Neural cell (in vitro differentiated cells): ENCODE measurements around the gene RIC8B. TPM values are rescaled to one million over a fixed set of nuclear protein-coding genes. Genes with fewer than 3 reads are reported as not detected.

Experiments used
- H2AFZ ChIP-seq: fragments of 200-600, 300-800 bp; sonication (generic), shearing (Covaris generic); 2 replicates; pipeline ENCODE4 v1.6.0; 2014; ENCODE audit warnings: low read depth, mild to moderate bottlenecking, antibody characterized with exemption, low read length, moderate library complexity
- H3F3A ChIP-seq: fragments of 200-600 bp; shearing (Covaris generic); 2 replicates; pipeline ENCODE4 v1.6.1; 2016; ENCODE audit warnings: mild to moderate bottlenecking, moderate library complexity, mixed read lengths, antibody characterized with exemption, low read length; ENCODE audit not compliant: insufficient read depth, poor library complexity, severe bottlenecking
- H3K27ac ChIP-seq: fragments of 200-600, 300-800 bp; sonication (generic), shearing (Covaris generic); 2 replicates; pipeline ENCODE4 v1.5.1; 2014; ENCODE audit warnings: mild to moderate bottlenecking, low read length, moderate library complexity
- H3K27me3 ChIP-seq: fragments of 300-800, 200-600 bp; sonication (generic), shearing (Covaris generic); 2 replicates; pipeline ENCODE4 v1.6.0; 2014; ENCODE audit warnings: mild to moderate bottlenecking, low read depth, low read length, moderate library complexity; ENCODE audit not compliant: insufficient read depth
- H3K36me3 ChIP-seq: fragments of 300-800, 200-600 bp; sonication (generic), shearing (Covaris generic); 2 replicates; pipeline ENCODE4 v1.5.1; 2014; ENCODE audit warnings: mild to moderate bottlenecking, antibody characterized with exemption, low read length, moderate library complexity; ENCODE audit not compliant: insufficient read depth
- H3K4me2 ChIP-seq: fragments of 300-800, 200-600 bp; sonication (generic), shearing (Covaris generic); 2 replicates; pipeline ENCODE4 v1.6.0; 2014; ENCODE audit warnings: mild to moderate bottlenecking, low read length
- H3K4me3 ChIP-seq: fragments of 300-800, 200-600 bp; sonication (generic), shearing (Covaris generic); 2 replicates; pipeline ENCODE4 v1.5.1; 2014; ENCODE audit warnings: mild to moderate bottlenecking, low read length, moderate library complexity
- H3K79me2 ChIP-seq: fragments of 200-600 bp; shearing (Covaris generic); replicated peaks from 2 replicates; pipeline ENCODE4 v1.6.0; 2014; ENCODE audit warnings: mild to moderate bottlenecking, low read length, moderate library complexity; ENCODE audit not compliant: insufficient read depth
- H3K9ac ChIP-seq: fragments of 300-800, 200-600 bp; sonication (generic), shearing (Covaris generic); 2 replicates; pipeline ENCODE4 v1.6.1; 2016; ENCODE audit warnings: mild to moderate bottlenecking, low read length, mixed read lengths
- H3K9me2 ChIP-seq: fragments of 200-600 bp; shearing (Covaris generic); 2 replicates; pipeline ENCODE4 v1.6.1; 2016; ENCODE audit warnings: mild to moderate bottlenecking, low read length, mixed read lengths; ENCODE audit not compliant: insufficient read depth
- H3K9me3 ChIP-seq: fragments of 200-600, 300-800 bp; sonication (generic), shearing (Covaris generic); 2 replicates; pipeline ENCODE4 v1.6.1; 2016; ENCODE audit warnings: mild to moderate bottlenecking, mixed run types, low read length, moderate library complexity, mixed read lengths
- H4K20me1 ChIP-seq: fragments of 200-600 bp; shearing (Covaris generic); 2 replicates; pipeline ENCODE4 v1.6.1; 2016; ENCODE audit warnings: mild to moderate bottlenecking, mixed run types; ENCODE audit not compliant: insufficient read depth
- EP300 ChIP-seq: fragments of 450-650 bp; conservative IDR thresholded peaks from 2 replicates; pipeline ENCODE4 v1.6.1; 2014; ENCODE audit warnings: antibody characterized with exemption, mild to moderate bottlenecking, moderate library complexity; ENCODE audit not compliant: poor library complexity, severe bottlenecking
- EZH2 ChIP-seq: fragments of 200-600, 300-800 bp; shearing (Covaris generic), sonication (generic); IDR thresholded peaks from 2 replicates; pipeline ENCODE4 v1.6.1; 2014; ENCODE audit warnings: antibody characterized with exemption, low read length, borderline replicate concordance, mild to moderate bottlenecking; ENCODE audit not compliant: insufficient read depth, poor library complexity, severe bottlenecking
- MXI1 ChIP-seq: fragments of 450-650 bp; conservative IDR thresholded peaks from 2 replicates; pipeline ENCODE4 v1.6.1; 2014; ENCODE audit warnings: antibody characterized with exemption, mild to moderate bottlenecking; ENCODE audit not compliant: poor library complexity, severe bottlenecking
- POLR2AphosphoS5 ChIP-seq: IDR thresholded peaks from 2 replicates; pipeline ENCODE4 v1.6.1; 2012
- RAD21 ChIP-seq: fragments of 450-650 bp; conservative IDR thresholded peaks from 2 replicates; pipeline ENCODE4 v1.6.1; 2014; ENCODE audit warnings: antibody characterized with exemption, mild to moderate bottlenecking, moderate library complexity
- SMC3 ChIP-seq: fragments of 450-650 bp; conservative IDR thresholded peaks from 2 replicates; pipeline ENCODE4 v1.6.1; 2014; ENCODE audit warnings: antibody characterized with exemption, mild to moderate bottlenecking, moderate library complexity; ENCODE audit not compliant: poor library complexity
- TAF1 ChIP-seq: IDR thresholded peaks from 2 replicates; pipeline ENCODE4 v1.6.1; 2012; ENCODE audit warnings: low read depth
- polyA plus RNA-seq: library from polyadenylated mRNA; depleted of rRNA; stranded (reverse); fragments of >200 nt; gene quantifications from 2 replicates; pipeline ENCODE4 v1.2.3, GENCODE V29; 2014
- TF ChIP-seq, protein P1 (sequence below): IDR thresholded peaks from 2 replicates; pipeline ENCODE4 v1.6.1; 2012; ENCODE audit warnings: borderline replicate concordance
- TF ChIP-seq, protein P2 (sequence below): fragments of 450-650 bp; IDR thresholded peaks from 2 replicates; pipeline ENCODE4 v1.5.1; 2014; ENCODE audit warnings: antibody characterized with exemption, mild to moderate bottlenecking, moderate library complexity; ENCODE audit not compliant: poor library complexity, severe bottlenecking

The RIC8B gene
- polyA plus RNA-seq, 1 donor from 2014 or later: 30.0 TPM

DNA sequence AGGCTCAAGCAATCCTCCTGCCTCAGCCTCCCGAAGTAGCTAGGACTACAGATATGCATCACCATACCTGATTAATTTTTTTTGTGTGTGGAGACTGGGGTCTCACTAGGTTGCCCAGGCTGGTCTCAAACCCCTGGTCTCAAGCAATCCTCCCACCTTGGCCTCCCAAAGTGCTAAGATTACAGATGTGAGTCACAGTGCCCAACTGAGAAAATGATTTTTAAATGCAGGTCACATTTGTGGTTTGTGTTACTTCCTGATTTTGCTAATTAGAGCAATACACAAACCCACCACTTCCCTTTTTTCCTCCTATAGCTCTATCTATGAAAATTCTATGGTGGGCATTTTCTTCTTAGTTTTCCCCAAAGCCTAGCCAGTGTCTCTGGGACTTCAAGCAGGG lies 135.7 kb downstream of the RIC8B start:
- Histone ChIP-seq H3K9me2 (no peaks in the 10 kb centered on the region), H3K4me2 (no peak overlapping the region), H3K79me2 (no peaks in the 10 kb centered on the region), H3F3A (no peaks in the 10 kb centered on the region), H3K9ac (no peak overlapping the region), H3K9me3 (no peaks in the 10 kb centered on the region), H3K27me3 (no peaks in the 10 kb centered on the region), H3K4me3 (no peak overlapping the region), H4K20me1 (no peaks in the 10 kb centered on the region), H3K36me3 (no peaks in the 10 kb centered on the region), H3K27ac (no peak overlapping the region), H2AFZ (no peak overlapping the region)
- no peak for TF ChIP-seq EZH2
- no peak for TF ChIP-seq TAF1
- TF ChIP-seq, protein P1, sequence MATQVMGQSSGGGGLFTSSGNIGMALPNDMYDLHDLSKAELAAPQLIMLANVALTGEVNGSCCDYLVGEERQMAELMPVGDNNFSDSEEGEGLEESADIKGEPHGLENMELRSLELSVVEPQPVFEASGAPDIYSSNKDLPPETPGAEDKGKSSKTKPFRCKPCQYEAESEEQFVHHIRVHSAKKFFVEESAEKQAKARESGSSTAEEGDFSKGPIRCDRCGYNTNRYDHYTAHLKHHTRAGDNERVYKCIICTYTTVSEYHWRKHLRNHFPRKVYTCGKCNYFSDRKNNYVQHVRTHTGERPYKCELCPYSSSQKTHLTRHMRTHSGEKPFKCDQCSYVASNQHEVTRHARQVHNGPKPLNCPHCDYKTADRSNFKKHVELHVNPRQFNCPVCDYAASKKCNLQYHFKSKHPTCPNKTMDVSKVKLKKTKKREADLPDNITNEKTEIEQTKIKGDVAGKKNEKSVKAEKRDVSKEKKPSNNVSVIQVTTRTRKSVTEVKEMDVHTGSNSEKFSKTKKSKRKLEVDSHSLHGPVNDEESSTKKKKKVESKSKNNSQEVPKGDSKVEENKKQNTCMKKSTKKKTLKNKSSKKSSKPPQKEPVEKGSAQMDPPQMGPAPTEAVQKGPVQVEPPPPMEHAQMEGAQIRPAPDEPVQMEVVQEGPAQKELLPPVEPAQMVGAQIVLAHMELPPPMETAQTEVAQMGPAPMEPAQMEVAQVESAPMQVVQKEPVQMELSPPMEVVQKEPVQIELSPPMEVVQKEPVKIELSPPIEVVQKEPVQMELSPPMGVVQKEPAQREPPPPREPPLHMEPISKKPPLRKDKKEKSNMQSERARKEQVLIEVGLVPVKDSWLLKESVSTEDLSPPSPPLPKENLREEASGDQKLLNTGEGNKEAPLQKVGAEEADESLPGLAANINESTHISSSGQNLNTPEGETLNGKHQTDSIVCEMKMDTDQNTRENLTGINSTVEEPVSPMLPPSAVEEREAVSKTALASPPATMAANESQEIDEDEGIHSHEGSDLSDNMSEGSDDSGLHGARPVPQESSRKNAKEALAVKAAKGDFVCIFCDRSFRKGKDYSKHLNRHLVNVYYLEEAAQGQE: no peak
- no peak for TF ChIP-seq POLR2AphosphoS5
- no peak for TF ChIP-seq RAD21
- no peak for TF ChIP-seq MXI1
- TF ChIP-seq EP300: no peak
- no peak for TF ChIP-seq SMC3
- TF ChIP-seq, protein P2, sequence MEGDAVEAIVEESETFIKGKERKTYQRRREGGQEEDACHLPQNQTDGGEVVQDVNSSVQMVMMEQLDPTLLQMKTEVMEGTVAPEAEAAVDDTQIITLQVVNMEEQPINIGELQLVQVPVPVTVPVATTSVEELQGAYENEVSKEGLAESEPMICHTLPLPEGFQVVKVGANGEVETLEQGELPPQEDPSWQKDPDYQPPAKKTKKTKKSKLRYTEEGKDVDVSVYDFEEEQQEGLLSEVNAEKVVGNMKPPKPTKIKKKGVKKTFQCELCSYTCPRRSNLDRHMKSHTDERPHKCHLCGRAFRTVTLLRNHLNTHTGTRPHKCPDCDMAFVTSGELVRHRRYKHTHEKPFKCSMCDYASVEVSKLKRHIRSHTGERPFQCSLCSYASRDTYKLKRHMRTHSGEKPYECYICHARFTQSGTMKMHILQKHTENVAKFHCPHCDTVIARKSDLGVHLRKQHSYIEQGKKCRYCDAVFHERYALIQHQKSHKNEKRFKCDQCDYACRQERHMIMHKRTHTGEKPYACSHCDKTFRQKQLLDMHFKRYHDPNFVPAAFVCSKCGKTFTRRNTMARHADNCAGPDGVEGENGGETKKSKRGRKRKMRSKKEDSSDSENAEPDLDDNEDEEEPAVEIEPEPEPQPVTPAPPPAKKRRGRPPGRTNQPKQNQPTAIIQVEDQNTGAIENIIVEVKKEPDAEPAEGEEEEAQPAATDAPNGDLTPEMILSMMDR: no peak

DNA sequence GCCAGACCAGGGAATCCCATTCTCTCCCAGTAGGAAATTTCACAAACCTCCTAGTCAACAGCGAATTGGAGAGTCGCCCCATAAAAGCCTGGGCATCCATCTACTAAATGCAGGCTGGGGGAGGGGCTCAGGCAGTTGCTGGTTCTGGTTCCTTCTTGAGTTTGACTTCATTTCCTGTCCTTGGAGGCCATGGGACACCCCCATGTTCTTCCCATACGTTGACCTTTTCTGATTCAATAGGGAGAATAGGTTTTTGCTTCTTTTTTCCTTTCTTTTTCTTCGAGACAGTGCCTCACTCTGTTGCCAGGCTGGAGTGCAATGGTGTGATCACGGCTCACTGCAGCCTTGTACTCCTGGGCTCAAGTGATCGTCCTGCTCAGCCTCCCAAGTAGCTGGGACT lies 137.1 kb downstream of the RIC8B start:
- no peaks in the 10 kb centered on the region for H3K9me2 ChIP-seq
- no peak overlapping the region for H3K27ac ChIP-seq
- TF ChIP-seq EZH2 (no peak), SMC3 (no peak), RAD21 (no peak)
- TF ChIP-seq, protein P2: no peak
- H3F3A ChIP-seq: no peaks in the 10 kb centered on the region
- no peaks in the 10 kb centered on the region for H4K20me1 ChIP-seq
- H3K79me2 ChIP-seq: no peaks in the 10 kb centered on the region
- no peaks in the 10 kb centered on the region for H3K27me3 ChIP-seq
- no peaks in the 10 kb centered on the region for H3K36me3 ChIP-seq
- no peak overlapping the region for H2AFZ ChIP-seq
- no peak overlapping the region for H3K9ac ChIP-seq
- H3K9me3 ChIP-seq: no peaks in the 10 kb centered on the region
- no peak overlapping the region for H3K4me3 ChIP-seq
- H3K4me2 ChIP-seq: no peak overlapping the region
